Endodermal cell (in vitro differentiated cells): ENCODE measurements around the gene ERBB4. TPM values are rescaled to one million over a fixed set of nuclear protein-coding genes. Genes with fewer than 3 reads are reported as not detected.

Experiments
- DNase-seq: peaks from one replicate; pipeline ENCODE4 v3.0.0-alpha.2; 2017
- H3K27ac ChIP-seq: 2 replicates; pipeline ENCODE4 v1.5.1; 2013; ENCODE audit warnings: mild to moderate bottlenecking, low read depth, low read length, moderate library complexity
- H3K27me3 ChIP-seq: 2 replicates; pipeline ENCODE4 v1.6.1; 2013; ENCODE audit warnings: mild to moderate bottlenecking, low read length, moderate library complexity; ENCODE audit not compliant: insufficient read depth, control insufficient read depth, poor library complexity, severe bottlenecking
- H3K36me3 ChIP-seq: 2 replicates; pipeline ENCODE4 v1.7.0; 2013; ENCODE audit warnings: mild to moderate bottlenecking, low read length, moderate library complexity; ENCODE audit not compliant: control insufficient read depth, insufficient read depth
- H3K4me1 ChIP-seq: one replicate; pipeline ENCODE4 v1.7.0; 2013; ENCODE audit warnings: low read length; ENCODE audit not compliant: control insufficient read depth, insufficient read depth
- H3K4me3 ChIP-seq: 2 replicates; pipeline ENCODE4 v1.5.1; 2013; ENCODE audit warnings: mild to moderate bottlenecking, low read length, moderate library complexity
- H3K9ac ChIP-seq: 2 replicates; pipeline ENCODE4 v1.6.1; 2013; ENCODE audit warnings: mild to moderate bottlenecking, low read length, moderate library complexity; ENCODE audit not compliant: poor library complexity, severe bottlenecking; ENCODE audit errors: extremely low read depth
- H3K9me3 ChIP-seq: 2 replicates; pipeline ENCODE4 v1.6.1; 2013; ENCODE audit warnings: mild to moderate bottlenecking, low read length, moderate library complexity; ENCODE audit not compliant: control insufficient read depth
- H3K27ac Mint-ChIP-seq: 2 replicates; pipeline ENCODE4 v1.8.0; 2020; ENCODE audit warnings: mixed read lengths
- H3K27me3 Mint-ChIP-seq: 2 replicates; pipeline ENCODE4 v1.8.0; 2021; ENCODE audit warnings: mild to moderate bottlenecking, mixed read lengths; ENCODE audit not compliant: insufficient read depth
- H3K36me3 Mint-ChIP-seq: 2 replicates; pipeline ENCODE4 v1.8.0; 2020; ENCODE audit warnings: low read depth, mixed read lengths
- H3K4me1 Mint-ChIP-seq: 2 replicates; pipeline ENCODE4 v1.8.0; 2020; ENCODE audit warnings: mixed read lengths
- H3K4me3 Mint-ChIP-seq: 2 replicates; pipeline ENCODE4 v1.8.0; 2020; ENCODE audit warnings: mild to moderate bottlenecking, moderate library complexity, mixed read lengths
- H3K9me3 Mint-ChIP-seq: 2 replicates; pipeline ENCODE4 v1.8.0; 2020; ENCODE audit warnings: mild to moderate bottlenecking, mixed read lengths
- WGBS, 2 experiments: methylation state at CpG; one replicate each; pipeline versions ENCODE4 v1.1.5 to v1.1.7; 2013; ENCODE audit warnings: missing lambda C conversion rate in 2 of 2, mixed read lengths in 1 of 2; ENCODE audit not compliant: insufficient coverage in 1 of 2, insufficient read length in 1 of 2; 5-methylcytosine and 5-hydroxymethylcytosine counted together
- total RNA-seq, 2 donors: library from RNA; stranded (reverse); fragmentation: NEBNext Ultra II Directional in 1 of 2; extraction: Animal tissue kit (Norgen Biotek cat#: 25700) in 1 of 2; gene quantifications; 2 replicates in 1 of 2; 3 replicates in 1 of 2; pipeline ENCODE4 v1.2.1, GENCODE V29; 2021
- TF ChIP-seq, protein P1 (sequence below): fragments of 200-600 bp; sonication (generic); conservative IDR thresholded peaks from 2 replicates; pipeline ENCODE4 v1.5.0; 2021; ENCODE audit warnings: antibody characterized with exemption, mild to moderate bottlenecking

ERBB4 gene
- total RNA-seq, 2 donors from 2014 or later: 154 to 158 TPM

- Histone ChIP-seq H3K4me3 (no peak overlapping the region), H3K27me3 (no peaks in the 10 kb centered on the region), H3K9ac (no peak overlapping the region), H3K27ac (no peak overlapping the region), H3K9me3 (no peaks in the 10 kb centered on the region), H3K4me1 (peaks cover 2% of the 10 kb centered on the region), H3K36me3 (no peaks in the 10 kb centered on the region)
- Mint-ChIP-seq H3K4me3 (no peak overlapping the region), H3K27ac (no peak overlapping the region), H3K9me3 (no peaks in the 10 kb centered on the region), H3K4me1 (peaks cover 6% of the 10 kb centered on the region), H3K27me3 (no peaks in the 10 kb centered on the region), H3K36me3 (no peaks in the 10 kb centered on the region)
- TF ChIP-seq, protein P1, sequence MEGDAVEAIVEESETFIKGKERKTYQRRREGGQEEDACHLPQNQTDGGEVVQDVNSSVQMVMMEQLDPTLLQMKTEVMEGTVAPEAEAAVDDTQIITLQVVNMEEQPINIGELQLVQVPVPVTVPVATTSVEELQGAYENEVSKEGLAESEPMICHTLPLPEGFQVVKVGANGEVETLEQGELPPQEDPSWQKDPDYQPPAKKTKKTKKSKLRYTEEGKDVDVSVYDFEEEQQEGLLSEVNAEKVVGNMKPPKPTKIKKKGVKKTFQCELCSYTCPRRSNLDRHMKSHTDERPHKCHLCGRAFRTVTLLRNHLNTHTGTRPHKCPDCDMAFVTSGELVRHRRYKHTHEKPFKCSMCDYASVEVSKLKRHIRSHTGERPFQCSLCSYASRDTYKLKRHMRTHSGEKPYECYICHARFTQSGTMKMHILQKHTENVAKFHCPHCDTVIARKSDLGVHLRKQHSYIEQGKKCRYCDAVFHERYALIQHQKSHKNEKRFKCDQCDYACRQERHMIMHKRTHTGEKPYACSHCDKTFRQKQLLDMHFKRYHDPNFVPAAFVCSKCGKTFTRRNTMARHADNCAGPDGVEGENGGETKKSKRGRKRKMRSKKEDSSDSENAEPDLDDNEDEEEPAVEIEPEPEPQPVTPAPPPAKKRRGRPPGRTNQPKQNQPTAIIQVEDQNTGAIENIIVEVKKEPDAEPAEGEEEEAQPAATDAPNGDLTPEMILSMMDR: no peak
- DNase-seq: no peak
- WGBS, 2 experiments: 89% methylated on average over 1 of the region's 1 CpG; no CpG with 5 or more reads in 1 of the 2 experiments
These were observed 312.5 kb downstream of the ERBB4 start for GRCh38 chr2:212226114-212226513.

- Histone ChIP-seq H3K9ac (no peak overlapping the region), H3K4me3 (no peak overlapping the region), H3K4me1 (peaks cover 2% of the 10 kb centered on the region), H3K9me3 (no peaks in the 10 kb centered on the region), H3K27ac (no peak overlapping the region), H3K36me3 (no peaks in the 10 kb centered on the region), H3K27me3 (no peaks in the 10 kb centered on the region)
- Mint-ChIP-seq H3K27me3 (no peaks in the 10 kb centered on the region), H3K9me3 (no peaks in the 10 kb centered on the region), H3K27ac (no peak overlapping the region), H3K4me1 (peaks cover 6% of the 10 kb centered on the region), H3K36me3 (no peaks in the 10 kb centered on the region), H3K4me3 (no peak overlapping the region)
- TF ChIP-seq, protein P1: no peak
- 94% methylated on average over 2 of the region's 2 CpGs; no CpG with 5 or more reads in 1 of the 2 experiments for WGBS, 2 experiments
- DNase-seq: no peak
These were observed 314.9 kb downstream of the ERBB4 start for GRCh38 chr2:212223696-212224095.

DNA sequence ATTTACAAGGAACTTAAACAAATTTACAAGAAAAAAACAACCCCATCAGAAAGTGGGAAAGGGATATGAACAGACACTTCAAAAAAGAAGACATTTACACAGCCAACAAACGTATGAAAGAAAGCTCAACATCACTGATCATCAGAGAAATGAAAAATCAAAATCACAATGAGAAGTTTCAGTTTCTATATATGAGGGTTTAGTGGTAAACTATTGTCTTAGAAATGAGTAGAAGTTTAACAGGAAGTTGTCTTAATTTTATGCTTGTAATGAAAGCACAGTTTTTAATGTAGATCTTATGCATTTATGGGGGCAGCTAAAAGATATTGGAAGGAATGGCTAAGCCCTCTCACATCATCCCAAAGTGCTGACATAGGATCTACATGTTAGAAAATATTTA, 325.4 kb downstream of the ERBB4 start:
- no peak overlapping the region for H3K27ac Mint-ChIP-seq
- TF ChIP-seq, protein P1: no peak
- Histone ChIP-seq H3K9ac (no peak overlapping the region), H3K4me1 (no peaks in the 10 kb centered on the region), H3K27me3 (no peaks in the 10 kb centered on the region), H3K27ac (no peak overlapping the region), H3K36me3 (no peaks in the 10 kb centered on the region), H3K9me3 (no peaks in the 10 kb centered on the region), H3K4me3 (no peak overlapping the region)
- H3K36me3 Mint-ChIP-seq: no peaks in the 10 kb centered on the region
- H3K9me3 Mint-ChIP-seq: no peaks in the 10 kb centered on the region
- H3K27me3 Mint-ChIP-seq: no peaks in the 10 kb centered on the region
- DNase-seq: no peak
- no peak overlapping the region for H3K4me3 Mint-ChIP-seq
- WGBS, 2 experiments: 100% methylated on average over 1 of the region's 1 CpG; no CpG with 5 or more reads in 1 of the 2 experiments
- H3K4me1 Mint-ChIP-seq: no peaks in the 10 kb centered on the region
